Stimulated activated CD4-positive, alpha-beta T cell treated with anti-CD3 and anti-CD28 coated beads, TNF-alpha, amount 100 ng/mL, for 24 hours (primary cell): ENCODE data around the gene AEBP2.
"Not testable (repeated sequence)": the region's sequence is repeated elsewhere in the genome, so short reads cannot be mapped to it uniquely, and the experiment has no call there.

ENCODE experiments used
- DNase-seq, 3 experiments: peaks; one replicate each; pipeline ENCODE4 v3.0.0-alpha.2; 2020; ENCODE audit warnings: low read depth in 3 of 3

Gene AEBP2

DNA sequence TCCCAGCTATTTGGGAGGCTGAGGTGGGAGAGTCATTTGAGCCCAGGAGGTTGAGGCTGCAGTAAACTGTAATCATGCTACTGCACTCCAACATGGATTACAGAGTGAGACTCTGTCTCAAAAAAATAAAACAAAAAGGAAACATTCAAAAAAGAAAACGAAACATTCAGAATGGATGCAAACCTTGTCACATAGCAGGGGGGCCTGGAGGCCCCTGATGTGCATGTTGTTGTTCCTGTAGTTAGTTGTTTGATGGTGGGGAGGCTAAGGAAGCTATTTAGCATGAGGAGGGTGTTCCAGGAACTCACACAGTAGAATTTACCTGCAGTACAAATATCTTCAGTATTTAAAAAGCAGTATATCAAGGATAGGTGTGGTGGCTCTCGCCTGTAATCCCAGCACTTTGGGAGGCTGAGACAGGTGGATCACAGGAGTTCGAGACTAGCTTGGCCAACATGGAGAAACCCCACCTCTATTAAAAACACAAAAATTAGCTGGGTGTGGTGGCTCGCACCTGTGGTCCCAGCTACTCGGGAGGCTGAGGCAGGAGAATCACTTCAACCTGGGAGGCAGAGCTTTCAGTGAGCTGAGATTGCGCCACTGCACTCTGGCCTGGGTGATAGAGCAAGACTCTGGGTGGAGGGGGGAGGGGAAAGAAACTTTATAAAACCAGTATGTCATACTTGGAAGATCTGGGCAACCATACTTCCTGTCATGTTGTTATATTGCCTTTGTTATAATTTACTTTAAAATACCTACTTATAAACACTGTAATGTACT lies 17.6 kb upstream of the AEBP2 start:
- no peak for DNase-seq

DNA sequence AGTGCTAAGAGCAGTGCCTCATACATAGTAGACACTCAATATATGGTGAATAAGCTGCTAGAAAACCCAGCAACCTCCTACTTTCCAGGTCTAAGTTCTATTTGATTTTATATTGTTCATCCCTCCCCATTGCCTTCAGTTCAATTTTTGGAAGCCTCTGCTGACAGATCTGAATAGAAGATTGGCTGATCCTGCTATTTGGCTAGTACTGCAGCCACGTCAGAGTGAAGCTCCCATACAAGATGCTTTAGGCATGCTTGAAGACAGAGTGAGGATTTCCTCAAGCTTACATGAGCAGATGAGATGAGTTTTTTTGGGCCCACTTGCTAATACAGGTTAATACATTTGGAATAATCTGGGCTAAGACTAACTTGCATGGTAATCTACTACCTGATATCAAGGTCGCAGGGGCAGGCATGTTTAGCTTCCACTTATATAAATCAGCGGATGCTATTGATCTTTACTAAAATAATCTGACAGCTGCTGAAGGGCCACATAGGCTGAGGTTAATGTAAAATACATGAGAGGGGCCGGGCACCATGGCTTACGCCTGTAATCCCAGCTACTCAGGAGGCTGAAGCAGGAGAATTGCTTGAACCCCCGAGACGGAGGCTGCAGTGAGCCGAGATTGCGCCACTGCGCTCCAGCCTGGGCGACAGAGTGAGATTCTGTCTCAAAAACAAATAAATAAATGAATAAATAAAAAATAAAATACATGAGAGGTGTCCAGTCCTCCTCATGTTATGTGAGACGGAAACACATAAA lies 15.9 kb upstream of the AEBP2 start:
- DNase-seq, result no peak

DNA sequence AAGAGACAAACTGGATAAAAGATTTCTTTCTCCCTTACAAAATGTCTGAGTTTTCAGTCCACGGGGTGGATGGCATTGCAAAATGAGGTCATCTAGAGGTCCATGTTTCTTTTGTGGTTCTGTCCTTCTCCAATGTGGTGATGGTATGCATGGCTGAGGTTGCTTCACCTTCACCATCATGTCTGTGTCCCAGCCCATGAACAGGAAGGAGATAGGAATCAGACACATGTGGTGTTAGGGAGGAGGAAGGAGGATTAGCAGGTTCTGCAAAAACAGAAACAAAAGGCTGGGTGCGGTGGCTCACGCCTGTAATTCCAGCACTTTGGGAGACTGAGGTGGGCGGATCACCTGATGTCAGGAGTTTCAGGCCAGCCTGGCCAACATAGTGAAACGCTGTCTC lies 11.0 kb upstream of the AEBP2 start:
- no peak for DNase-seq

DNA sequence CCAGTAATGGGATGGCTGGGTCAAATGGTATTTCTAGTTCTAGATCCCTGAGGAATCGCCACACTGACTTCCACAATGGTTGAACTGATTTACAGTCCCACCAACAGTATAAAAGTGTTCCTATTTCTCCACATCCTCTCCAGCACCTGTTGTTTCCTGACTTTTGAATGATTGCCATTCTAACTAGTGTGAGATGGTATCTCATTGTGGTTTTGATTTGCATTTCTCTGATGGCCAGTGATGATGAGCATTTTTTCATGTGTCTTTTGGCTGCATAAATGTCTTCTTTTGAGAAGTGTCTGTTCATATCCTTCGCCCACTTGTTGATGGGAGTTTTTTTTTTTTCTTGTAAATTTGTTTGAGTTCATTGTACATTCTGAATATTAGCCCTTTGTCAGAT lies 9.8 kb upstream of the AEBP2 start:
- not testable (repeated sequence) for DNase-seq

DNA sequence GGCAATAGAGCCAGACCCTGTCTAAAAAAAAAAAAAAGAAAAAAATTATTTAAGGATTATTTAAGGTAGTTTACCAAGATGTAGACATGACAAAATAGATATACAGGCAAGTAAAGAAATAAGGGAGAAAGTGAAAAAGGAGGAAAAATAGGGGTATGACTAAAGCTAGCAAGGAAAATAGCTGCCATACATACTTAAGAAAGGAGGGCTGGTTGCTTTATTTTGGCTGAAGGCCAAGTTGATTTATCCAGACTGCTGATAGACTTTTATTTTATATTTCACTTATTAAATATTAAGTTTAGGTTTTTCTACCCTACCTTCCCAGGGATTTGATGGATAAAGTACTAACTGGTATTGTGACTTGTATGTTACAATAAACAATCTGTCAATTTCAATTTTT lies 8.3 kb upstream of the AEBP2 start:
- DNase-seq, result no peak

DNA sequence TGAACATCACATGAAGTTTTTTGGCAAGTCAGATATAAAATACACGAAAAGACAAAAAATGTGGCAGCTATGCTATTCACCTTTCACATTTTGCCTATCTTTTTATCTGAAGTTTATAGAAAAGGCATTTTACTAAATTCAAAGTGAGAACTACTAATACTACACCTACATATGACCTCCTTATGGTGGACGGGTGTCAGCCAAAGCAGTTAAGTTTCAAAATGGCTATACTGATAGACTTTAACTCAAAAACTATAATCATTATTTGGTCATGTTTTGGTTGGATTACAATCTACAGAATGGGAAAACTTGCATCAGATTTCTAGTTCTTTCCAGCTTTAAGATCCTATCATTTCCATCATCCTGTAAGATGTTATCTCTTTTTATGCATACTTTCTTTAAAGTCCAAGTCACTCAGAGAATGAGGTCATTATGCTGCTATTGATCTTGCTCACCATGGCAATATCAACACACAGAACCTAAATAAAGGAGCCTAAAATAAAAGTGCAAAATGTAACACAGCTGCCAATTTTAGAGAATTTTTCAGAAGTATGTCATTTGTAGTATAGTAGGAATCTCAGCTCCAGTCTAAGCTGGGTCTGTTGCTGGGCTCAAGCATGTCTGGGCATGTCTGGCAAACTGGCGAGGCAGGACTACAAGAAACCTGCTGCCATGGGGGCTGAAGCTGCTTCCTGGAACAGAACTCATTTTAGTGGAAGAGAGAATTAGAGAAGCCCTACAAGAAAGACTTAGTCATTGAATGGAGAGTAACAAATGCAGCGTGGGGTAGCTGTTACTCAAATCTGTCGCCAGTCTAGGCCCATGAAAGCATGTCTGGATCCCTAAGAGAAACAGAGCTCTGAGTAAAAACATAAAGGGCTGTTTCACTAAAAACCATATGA lies 7.6 kb upstream of the AEBP2 start:
- DNase-seq, result peak in 2 of 3 experiments; percentile 14 to 29

DNA sequence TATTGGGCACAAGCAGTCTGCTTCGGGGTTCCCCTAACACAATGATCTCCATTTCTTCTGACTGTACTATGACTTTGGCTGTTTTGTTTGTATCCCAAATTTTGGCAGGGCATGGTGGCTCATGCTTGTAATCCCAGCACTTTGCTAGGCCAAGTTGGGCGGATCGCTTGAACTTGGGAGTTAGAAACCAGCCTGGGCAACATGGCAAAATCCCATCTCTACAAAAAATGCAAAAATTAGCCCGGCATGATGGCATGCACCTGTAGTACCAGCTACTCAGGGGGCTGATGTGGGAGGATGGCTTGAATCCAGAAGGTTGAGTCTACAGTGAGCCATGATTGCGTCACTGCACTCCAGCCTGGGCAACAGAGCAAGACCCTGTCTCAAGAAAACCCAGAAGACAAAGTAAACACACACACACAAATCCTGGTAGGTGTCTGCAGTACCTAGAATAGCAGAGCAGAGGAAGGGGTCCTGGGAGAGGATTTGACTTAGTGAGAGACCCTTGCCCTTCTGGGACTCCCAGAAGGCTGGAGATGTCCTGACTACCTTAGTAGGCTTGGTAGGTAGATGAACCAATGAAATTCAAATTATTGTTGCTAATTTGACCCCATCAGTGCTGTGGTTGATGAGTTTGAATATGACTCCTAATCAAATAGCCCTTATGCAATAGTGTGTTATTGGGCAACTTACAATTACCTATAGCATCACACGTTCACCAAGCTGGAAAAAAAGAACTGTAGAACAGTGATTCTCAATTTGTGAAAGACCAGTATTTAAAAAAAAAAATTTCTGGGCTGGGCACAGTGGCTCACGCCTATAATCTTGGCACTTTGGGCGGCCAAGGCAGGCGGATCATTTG lies 6.8 kb upstream of the AEBP2 start:
- no peak for DNase-seq

DNA sequence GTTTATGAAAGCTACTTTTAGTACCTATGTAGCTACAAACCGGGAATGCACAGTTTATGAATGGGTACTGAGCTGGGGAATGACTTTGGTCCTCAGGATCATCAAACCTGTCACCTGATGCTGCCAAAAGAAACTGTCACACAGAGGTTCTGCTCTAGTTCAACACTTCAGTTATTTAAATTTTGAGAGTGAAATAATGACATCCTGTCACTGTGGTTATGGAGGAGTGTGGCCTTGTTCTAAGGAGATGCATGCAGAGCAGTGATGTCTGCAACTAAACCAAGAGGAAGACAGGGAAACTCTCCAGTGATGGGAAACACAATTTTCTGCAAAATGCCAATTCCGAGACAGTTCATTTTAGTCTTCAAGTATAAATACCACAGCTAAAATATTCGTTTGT lies 4.8 kb upstream of the AEBP2 start:
- no peak for DNase-seq

DNA sequence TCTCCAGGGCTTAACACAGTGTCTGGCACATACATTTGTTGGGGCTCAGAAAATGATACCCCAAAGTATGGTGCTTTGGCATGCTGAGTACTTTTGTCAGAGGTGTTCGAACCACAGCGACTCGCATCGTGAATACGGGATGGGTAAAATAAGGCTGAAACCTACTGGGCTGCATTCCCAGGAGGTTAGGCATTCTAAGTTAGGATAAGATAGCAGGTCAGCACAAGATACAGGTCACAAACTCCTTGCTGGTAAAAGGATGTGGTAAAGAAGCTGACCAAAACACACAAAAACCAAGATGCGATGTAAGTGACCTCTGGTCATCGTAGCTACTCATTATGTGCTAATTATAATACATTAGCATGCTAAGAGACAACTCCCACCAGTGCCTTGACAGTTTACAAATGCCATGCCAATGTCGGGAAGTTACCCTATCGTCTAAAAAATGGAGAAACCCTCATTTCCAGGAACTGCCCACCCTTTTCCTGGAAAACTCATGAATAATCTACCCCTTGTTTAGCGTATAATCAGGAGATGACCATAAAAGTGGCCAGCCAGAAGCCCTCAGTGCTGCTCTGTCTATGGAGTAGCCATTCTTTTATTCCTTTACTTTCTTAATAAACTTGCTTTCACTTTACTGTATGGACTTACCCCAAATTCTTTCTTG lies 3.3 kb upstream of the AEBP2 start:
- no peak for DNase-seq

DNA sequence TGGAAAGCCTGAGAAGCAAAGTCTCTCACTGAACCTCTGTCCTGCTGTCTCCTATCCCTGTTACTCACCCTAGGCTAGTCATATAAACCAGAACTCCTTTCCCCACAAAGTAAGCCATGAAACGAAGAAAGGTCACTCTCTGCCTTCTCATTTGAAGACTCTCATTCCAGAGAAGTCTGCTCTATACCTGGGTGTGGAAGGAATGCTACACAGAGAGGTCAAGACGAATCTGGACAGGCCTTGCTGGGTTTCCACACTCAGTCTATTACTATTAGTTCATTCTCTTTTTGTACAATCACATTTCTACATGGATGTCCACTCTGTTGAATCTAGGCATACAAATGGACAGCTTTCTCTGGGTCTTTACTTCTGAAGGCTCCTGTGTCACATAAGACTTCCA lies 2.4 kb upstream of the AEBP2 start:
- no peak for DNase-seq

DNA sequence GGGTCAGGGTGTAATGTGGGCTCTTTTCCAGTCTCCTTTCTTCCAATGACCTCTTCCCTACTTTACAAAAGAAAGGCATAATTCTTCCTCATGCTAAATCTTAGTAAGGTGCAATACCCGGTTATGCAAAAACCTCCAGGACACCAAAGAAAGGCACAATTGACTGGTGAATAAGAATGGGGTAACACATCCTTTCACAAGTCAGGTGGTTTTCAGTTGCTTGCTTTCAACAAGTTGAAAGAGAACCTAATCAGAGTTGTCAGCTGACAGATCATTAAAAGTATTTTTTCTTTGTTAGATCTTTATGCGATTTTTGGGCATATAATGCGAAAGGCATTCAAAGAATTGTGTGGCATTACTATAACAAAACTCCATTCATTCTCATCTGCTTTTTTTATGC lies 1.3 kb upstream of the AEBP2 start:
- DNase-seq, result no peak

DNA sequence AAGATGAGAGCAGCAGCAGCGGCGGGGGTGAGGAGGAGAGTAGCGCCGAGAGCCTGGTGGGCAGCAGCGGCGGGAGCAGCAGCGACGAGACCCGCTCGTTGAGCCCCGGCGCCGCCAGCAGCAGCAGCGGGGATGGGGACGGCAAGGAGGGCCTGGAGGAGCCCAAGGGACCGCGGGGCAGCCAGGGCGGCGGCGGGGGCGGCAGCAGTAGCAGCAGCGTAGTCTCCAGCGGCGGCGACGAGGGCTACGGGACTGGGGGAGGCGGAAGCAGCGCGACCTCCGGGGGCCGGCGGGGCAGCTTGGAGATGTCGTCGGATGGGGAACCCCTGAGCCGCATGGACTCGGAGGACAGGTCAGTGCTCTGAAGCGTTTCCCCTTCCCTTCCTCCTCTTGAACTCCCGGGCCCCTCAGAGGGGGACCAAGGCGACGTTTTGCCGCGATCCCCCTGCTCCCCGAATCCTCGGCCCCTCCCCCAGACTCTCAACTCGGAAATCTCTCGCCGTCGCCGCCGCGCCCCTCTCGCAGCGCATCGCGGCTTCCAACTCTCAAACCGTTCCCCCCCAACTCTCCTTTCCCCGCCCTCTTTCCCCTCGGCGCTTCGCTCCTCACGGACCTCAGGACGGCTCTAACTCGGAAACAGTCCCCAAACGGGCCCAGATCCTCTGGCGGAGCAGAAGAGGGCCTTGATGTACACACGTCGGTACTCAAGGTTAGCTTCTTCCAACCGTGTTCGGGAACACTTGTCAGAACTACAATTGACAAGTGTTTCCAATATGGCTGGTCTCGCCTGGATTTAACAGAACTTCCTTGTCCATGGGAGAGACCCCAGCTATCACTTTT lies 947 bp downstream of the AEBP2 start:
- DNase-seq, result peak; percentile 26 to 56 (median 30)

DNA sequence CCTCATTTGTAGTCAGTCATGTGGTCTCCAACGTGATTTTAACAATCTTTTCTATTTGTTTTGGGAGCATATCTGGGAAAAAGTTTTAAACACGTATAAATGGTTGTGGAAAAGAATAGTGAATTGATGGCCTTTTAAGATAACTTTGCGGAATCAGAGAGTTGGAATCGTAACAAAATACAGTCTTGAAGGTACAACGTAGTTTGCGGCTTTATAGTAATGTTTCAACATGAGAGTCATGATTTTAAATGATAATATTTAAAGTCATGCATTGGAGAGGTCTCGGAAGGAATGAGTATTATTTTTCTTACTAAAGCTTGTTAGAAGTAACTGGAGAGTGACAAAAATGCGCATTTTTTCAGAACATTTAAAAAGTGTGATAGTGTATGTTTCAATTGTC lies 1.6 kb downstream of the AEBP2 start:
- no peak for DNase-seq

DNA sequence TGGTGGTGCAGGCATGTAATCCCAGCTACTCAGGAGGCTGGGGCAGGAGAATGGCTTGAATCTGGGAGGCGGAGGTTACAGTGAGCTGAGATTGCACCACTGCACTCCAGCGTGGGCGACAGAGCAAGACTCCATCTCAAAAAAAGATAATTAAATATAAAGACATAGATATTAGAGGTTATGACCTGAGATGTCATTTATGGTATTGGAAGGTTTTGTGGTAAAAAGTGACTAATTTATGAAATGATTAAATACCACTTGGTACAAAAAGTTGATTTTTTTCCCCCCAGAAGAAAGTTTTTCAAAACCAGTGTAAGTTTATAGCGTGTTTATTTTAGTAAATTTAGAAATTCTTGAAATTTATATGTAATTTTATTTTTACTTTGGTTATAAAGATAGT lies 4.3 kb downstream of the AEBP2 start:
- DNase-seq, result no peak

DNA sequence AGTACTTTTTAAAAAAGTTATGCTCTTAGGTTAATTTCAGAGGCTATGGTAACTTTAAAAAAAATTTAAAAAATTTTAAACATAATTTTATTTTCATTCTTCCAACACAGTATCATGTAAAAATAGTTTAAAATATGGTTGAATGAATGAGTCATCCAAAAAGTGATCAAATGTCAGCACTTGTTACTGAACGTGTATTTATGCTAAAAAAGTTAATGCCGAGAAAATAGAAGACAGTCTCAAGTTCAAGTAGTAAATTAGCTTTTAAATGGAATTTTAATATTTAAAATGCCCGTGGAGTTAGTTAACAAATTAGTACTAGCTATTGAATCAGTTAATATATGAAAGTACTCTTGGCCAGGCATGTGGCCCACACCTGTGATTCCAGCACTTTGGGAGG lies 4.8 kb downstream of the AEBP2 start:
- no peak for DNase-seq

DNA sequence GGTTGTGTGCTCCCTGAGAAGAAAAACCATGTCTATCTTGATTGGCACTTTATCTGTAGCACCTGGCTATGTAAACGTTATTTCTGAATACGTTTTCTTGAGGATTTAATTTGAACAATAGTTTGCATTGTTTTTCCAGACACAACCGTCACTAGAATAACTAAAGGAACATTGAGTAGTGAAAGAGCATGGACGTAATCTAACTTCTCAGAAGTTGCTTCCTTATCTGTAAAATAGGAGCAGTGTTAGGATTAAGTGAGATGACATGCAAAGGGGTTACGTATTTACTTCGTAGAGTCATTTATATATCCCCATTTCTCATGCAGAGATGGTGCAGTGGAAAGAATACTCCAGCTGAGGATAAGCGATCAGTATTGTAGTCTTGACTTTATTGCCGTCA lies 8.1 kb downstream of the AEBP2 start:
- DNase-seq, result no peak

DNA sequence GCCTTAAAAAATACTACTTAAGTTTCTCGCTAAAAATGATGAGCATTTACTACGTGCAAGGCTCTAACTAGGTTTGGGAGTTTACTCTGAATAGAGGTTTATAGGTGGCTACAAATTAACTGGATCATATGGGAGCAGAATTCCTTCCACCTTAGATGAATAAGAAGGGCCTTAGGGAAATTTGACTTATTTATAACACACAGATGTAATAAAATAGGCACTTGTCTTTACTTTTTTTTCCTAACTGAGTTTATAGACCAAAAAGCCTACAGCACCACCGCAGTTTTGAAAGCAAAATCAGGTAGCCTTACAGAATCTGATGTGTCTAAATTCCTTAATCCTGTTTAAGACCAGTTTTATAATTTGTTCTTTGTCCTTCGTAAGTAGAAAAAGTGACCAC lies 10.5 kb downstream of the AEBP2 start:
- no peak for DNase-seq

DNA sequence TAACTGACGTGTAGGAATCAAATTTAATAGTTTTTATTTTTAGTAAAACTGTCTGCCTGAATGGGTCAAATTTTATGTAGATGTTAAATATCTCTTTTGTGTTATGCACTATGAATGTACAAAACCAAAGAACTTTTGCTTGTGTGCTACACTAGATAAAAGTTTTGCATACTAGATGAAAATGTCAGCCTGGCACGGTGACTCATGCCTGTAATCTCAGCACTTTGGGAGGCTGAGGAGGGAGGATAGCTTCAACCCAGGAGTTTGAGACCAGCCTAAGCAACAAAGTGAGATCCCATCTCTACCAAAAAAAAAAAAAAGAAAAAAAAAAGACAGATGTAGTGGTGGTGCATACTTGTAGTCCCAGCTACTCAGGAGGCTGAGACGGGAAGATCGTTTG lies 11.1 kb downstream of the AEBP2 start:
- no peak for DNase-seq

DNA sequence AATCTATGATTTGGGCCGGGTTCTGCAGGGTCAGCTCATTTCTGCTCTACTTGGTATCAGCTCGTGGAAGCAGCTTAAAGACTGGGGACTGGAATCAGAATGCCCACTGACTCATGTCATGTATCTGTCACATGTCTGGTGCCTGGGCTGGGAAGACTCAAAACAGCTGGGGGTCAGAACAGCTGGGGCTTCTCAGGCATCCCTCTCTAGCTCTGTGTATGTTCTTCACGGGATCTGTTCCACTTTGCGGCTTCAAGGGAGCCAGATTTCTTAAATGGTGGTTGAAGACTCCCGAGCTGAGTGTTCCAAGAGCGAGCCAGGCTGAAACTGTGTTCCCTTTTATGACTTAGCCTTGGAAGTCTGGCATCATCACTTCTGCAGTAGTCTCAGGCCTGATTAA lies 11.9 kb downstream of the AEBP2 start:
- DNase-seq, result no peak

DNA sequence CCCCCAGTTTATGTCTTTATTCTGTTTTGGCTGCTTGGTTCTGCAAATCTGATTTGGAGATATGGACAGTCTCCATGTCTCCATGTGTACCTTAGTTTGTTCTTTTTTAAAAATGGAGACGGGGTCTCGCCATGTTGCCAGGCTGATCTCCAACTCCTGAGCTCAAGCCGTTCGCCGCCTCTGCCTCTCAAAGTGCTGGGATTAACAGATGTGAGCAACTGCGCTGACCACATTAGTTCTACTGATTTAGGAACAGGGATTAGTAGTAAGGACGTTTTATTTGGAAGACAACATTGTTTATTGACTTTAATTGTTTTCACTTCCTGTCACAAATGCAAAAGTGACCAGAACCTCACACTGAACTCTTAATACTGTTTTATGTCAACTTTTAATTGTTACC lies 14.7 kb downstream of the AEBP2 start:
- no peak for DNase-seq
